Testis (tissue), 3 donors: ENCODE data around the gene DCST2. TPM values are rescaled to one million over a fixed set of nuclear protein-coding genes. Genes with fewer than 3 reads are reported as not detected.
A peak's percentile ranks its signal among the peaks of the same experiment; 100 is the strongest.

ENCODE experiments used
- DNase-seq: peaks from one replicate; pipeline ENCODE4 v3.0.0-alpha.2; 2019
- H3K27ac ChIP-seq, 2 donors: fragments of 200-600 bp; sonication (generic); one replicate each; pipeline ENCODE4 v1.5.1; 2019
- H3K27me3 ChIP-seq: fragments of 200-600 bp; sonication (generic); one replicate; pipeline ENCODE4 v1.5.1; 2019
- H3K36me3 ChIP-seq: fragments of 200-600 bp; sonication (generic); one replicate; pipeline ENCODE4 v1.5.1; 2017; ENCODE audit warnings: low read depth; ENCODE audit errors: missing control alignments
- H3K4me1 ChIP-seq: fragments of 200-600 bp; sonication (generic); one replicate; pipeline ENCODE4 v1.5.1; 2019
- H3K4me3 ChIP-seq, 2 donors: fragments of 200-600 bp; sonication (generic); one replicate each; pipeline ENCODE4 v1.5.1; 2017 to 2019
- H3K9me3 ChIP-seq: fragments of 200-600 bp; sonication (generic); one replicate; pipeline ENCODE4 v1.5.1; 2017
- POLR2A ChIP-seq: fragments of 450-650 bp; IDR thresholded peaks from one replicate; pipeline ENCODE4 v1.6.1; 2017; ENCODE audit warnings: antibody characterized with exemption, mild to moderate bottlenecking, moderate library complexity
- WGBS, 2 donors: methylation state at CpG; one replicate each; pipeline ENCODE4 v1.1.5; 2018; 5-methylcytosine and 5-hydroxymethylcytosine counted together
- intact Hi-C: fragments of 100-400 bp; cut with DNase I; formaldehyde crosslinking; loops from one replicate; pipeline ENCODE4 v1.15.1; 2023; ENCODE audit warnings: low total_unique reads
- polyA plus RNA-seq: library from polyadenylated mRNA; stranded (reverse); fragments of 350-450 nt; fragmentation: Illumina TruSeq; extraction: RNeasy Lipid Tissue Mini Kit (QIAGEN cat#74804); gene quantifications from one replicate; pipeline ENCODE4 v1.2.3, GENCODE V29; 2014; ENCODE audit warnings: low read depth, low replicate concordance; ENCODE audit not compliant: insufficient read depth
- total RNA-seq, 2 donors: library from RNA; depleted of rRNA; stranded (reverse); fragments of >200 nt; gene quantifications; one replicate each; pipeline ENCODE4 v1.2.3, GENCODE V29; 2016
- TF ChIP-seq, protein P1 (sequence below), 3 experiments: fragments of 450-650 bp in 2 of 3; fragments of 200-600 bp in 1 of 3; sonication (generic) in 1 of 3; IDR thresholded peaks; one replicate each; pipeline ENCODE4 v1.5.1; 2016 to 2019; ENCODE audit warnings: antibody characterized with exemption in 3 of 3, mild to moderate bottlenecking in 2 of 3, moderate library complexity in 1 of 3

The DCST2 gene
- total and polyA plus RNA-seq, 3 donors from 2014 or later, result 9.9 to 20.4 (median 14.4) TPM

DNA sequence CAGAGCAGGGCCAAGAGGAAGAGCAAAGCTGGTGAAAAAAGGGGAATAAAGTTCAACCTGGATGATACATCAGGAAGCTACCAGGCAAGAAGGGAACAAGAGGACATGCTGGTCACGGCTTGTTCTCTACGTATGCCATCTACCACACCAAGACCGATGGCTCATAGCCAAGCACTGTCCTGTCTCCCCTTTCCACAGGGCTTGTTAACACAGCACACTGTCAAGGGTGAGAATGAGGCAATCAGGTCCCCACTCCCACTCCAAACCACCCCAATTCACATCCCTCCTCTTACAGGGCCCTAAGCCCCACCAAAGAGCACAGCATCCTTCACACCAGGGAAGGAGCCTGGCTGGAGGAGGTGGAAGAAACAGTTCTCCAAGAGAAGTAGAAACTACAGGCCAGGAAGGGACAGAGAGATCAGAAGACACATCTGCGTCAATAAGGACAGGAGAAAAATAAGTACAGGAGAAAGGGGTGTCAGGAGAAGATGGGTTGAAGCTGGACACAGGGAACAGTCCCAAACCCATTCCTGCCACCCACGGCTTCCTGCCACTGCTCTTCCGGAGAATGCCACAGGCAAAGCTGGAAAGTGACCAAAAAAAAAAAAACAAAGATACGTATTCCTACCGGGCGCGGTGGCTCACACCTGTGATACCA, 62.1 kb downstream of the DCST2 start:
- Histone ChIP-seq H3K36me3 (no peaks in the 10 kb centered on the region), H3K27ac (peak overlapping the region; percentile 88 to 99), H3K4me1 (peaks cover 46% of the 10 kb centered on the region), H3K4me3 (no peak overlapping the region), H3K9me3 (no peaks in the 10 kb centered on the region), H3K27me3 (no peaks in the 10 kb centered on the region)
- intact Hi-C loops, result no loop called here
- DNase-seq, result peak; percentile 56
- 52 to 53% methylated on average over 10 of the region's 10 CpGs for WGBS, 2 donors
- TF ChIP-seq, protein P1, sequence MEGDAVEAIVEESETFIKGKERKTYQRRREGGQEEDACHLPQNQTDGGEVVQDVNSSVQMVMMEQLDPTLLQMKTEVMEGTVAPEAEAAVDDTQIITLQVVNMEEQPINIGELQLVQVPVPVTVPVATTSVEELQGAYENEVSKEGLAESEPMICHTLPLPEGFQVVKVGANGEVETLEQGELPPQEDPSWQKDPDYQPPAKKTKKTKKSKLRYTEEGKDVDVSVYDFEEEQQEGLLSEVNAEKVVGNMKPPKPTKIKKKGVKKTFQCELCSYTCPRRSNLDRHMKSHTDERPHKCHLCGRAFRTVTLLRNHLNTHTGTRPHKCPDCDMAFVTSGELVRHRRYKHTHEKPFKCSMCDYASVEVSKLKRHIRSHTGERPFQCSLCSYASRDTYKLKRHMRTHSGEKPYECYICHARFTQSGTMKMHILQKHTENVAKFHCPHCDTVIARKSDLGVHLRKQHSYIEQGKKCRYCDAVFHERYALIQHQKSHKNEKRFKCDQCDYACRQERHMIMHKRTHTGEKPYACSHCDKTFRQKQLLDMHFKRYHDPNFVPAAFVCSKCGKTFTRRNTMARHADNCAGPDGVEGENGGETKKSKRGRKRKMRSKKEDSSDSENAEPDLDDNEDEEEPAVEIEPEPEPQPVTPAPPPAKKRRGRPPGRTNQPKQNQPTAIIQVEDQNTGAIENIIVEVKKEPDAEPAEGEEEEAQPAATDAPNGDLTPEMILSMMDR (IDR thresholded peaks at IDR 0.05), result no peak
- TF ChIP-seq POLR2A, result no peak

- WGBS, 2 donors, result 13 to 25% methylated on average over 10 to 14 of the region's 15 CpGs
- Histone ChIP-seq H3K4me3 (peak within 1 kb of the TSS; percentile 40 to 46), H3K36me3 (no peaks in the 10 kb centered on the region), H3K27ac (peak within 1 kb of the TSS; percentile 88 to 99), H3K9me3 (no peaks in the 10 kb centered on the region), H3K4me1 (peaks cover 41% of the 10 kb centered on the region), H3K27me3 (no peaks in the 10 kb centered on the region)
- DNase-seq, result peak; percentile 94
- intact Hi-C loops, result no loop called here
- TF ChIP-seq, protein P1 (IDR thresholded peaks at IDR 0.05), result no peak
- peak; percentile 83 for TF ChIP-seq POLR2A
Observed at GRCh38 chr1:154970631-154971340, 62.8 kb downstream of the DCST2 start, which contains the start of gene SHC1. SHC1 (minus strand) TSS chr1:154970747; CDS start chr1:154970526, 221 bp downstream.

DNA sequence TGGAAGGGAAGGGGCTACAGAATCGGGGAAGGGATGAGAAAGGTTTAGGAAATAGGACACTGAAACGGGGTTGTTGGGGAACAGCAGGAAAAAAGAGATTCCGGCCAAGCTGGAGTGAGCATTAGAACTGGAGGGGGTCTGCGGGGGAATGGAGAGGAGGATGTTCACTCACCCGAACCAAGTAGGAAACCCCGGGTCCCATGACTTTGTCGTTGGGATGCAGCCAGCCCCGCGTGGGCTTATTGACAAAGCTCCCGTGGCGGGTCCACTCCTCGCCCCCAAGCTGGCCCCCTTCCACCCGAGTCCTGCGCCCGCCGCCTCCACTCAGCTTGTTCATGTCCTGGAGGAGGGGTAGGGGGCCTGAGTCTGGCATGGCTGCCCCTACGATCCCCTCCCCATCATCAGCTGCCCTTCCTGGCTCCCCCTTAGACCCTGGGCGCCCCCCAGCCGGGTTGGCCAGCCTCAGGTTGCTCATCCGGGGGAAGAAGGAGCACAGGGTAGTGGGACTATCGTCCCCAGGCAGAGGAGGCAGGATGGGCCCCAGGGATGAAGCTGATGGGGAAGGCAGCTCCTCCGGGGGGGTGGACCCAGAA, 63.6 kb downstream of the DCST2 start:
- H3K36me3 ChIP-seq, result no peaks in the 10 kb centered on the region
- H3K4me3 ChIP-seq, result peak overlapping the region; percentile 40 to 46
- H3K27me3 ChIP-seq, result no peaks in the 10 kb centered on the region
- TF ChIP-seq, protein P1 (IDR thresholded peaks at IDR 0.05), result no peak
- TF ChIP-seq POLR2A, result no peak
- peak overlapping the region; percentile 88 to 99 for H3K27ac ChIP-seq
- intact Hi-C loops, result no loop called here
- no peak for DNase-seq
- peaks cover 41% of the 10 kb centered on the region for H3K4me1 ChIP-seq
- WGBS, 2 donors, result 24 to 28% methylated on average over 13 to 22 of the region's 22 CpGs
- H3K9me3 ChIP-seq, result no peaks in the 10 kb centered on the region

DNA sequence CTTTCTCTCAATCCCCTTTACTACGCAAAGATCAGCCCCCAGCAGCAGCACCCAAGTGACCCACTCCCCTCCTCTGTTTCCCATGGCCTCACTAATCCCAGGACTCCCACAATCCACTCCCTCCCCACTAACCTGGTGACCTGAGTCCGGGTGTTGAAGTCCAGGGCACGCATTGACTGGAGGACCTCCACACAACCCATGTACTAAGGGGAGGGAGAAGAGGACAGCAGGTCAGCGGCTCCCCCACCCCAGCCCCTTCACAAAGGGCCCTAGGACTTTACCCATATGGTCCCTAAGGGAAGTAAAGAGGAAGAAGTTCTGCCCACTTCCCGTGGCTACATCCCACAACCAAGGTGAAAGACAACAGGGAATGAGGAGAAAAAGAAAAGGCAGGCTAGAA, 64.3 kb downstream of the DCST2 start:
- WGBS, 2 donors, result 48 to 75% methylated on average over 5 of the region's 5 CpGs
- no peak for DNase-seq
- H3K4me1 ChIP-seq, result peaks cover 41% of the 10 kb centered on the region
- H3K27ac ChIP-seq, result peak overlapping the region; percentile 88 to 99
- intact Hi-C loops, result no loop called here
- H3K9me3 ChIP-seq, result no peaks in the 10 kb centered on the region
- no peaks in the 10 kb centered on the region for H3K36me3 ChIP-seq
- no peak overlapping the region for H3K4me3 ChIP-seq
- TF ChIP-seq POLR2A, result no peak
- TF ChIP-seq, protein P1 (IDR thresholded peaks at IDR 0.05), result no peak
- no peaks in the 10 kb centered on the region for H3K27me3 ChIP-seq
